Activated naive CD8-positive, alpha-beta T cell (primary cell): ENCODE measurements around the gene SPEF2.

ENCODE experiments used
- H3K27ac Mint-ChIP-seq: one replicate; pipeline ENCODE4 v1.8.0; 2021; ENCODE audit warnings: mixed read lengths
- H3K27me3 Mint-ChIP-seq: one replicate; pipeline ENCODE4 v1.8.0; 2021; ENCODE audit warnings: mixed read lengths
- H3K36me3 Mint-ChIP-seq: one replicate; pipeline ENCODE4 v1.8.0; 2021; ENCODE audit warnings: mixed read lengths
- H3K4me1 Mint-ChIP-seq: one replicate; pipeline ENCODE4 v1.8.0; 2021; ENCODE audit warnings: low read depth, mixed read lengths
- H3K4me3 Mint-ChIP-seq: one replicate; pipeline ENCODE4 v1.8.0; 2021; ENCODE audit warnings: mild to moderate bottlenecking, mixed read lengths
- H3K9me3 Mint-ChIP-seq: one replicate; pipeline ENCODE4 v1.8.0; 2021; ENCODE audit warnings: low read depth, mixed read lengths

The SPEF2 gene

DNA sequence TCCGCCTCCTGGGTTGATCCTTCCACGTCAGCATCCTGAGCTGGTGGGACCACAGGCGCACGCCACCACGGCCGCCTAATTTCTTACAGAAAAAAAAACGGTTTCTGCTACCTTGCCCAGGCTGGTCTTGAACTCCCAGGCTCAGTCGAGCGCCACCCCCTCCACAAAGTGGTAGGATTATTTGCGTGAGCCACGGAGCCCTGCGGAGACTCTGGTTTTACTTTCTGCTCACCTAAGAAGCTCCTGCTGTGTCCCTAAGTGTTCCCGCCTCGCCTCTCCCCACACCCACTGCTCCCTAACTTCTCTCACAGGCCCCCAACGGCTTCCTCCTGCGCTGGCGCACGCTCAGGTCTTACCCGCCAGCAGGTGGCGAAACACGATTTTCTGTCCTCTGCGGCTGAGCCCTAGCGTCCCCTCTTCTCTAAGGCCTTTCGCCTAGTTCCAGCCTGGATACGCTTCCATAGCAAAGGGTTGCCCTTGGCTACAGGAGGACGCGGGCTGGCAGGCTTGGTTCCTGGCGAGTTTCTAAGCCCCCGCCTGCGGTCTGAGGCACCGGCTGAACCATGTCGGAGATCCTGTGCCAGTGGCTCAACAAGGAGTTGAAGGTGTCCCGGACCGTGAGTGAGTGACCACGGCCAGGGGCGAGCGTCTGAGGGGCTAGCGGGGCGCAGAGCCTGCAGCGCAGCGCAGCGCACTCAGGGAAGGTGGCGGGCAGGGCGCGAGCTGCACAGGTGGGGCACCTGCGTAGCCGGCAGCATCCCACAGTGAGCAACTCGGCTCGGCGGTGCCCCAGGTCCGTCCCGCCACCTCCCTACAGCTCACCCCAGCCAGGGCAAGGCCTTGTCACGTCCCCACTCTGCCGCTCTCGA lies at the start of gene SPEF2:
Gene SPEF2, plus strand, starts transcription at position 429 of the 869 bp plus-strand sequence. Its CDS starts 135 bp downstream, at position 564.
- H3K36me3 Mint-ChIP-seq, result peaks cover 9% of the 10 kb centered on the region
- peaks cover 23% of the 10 kb centered on the region for H3K4me1 Mint-ChIP-seq
- H3K27ac Mint-ChIP-seq, result peak within 1 kb of the TSS; percentile 92
- H3K27me3 Mint-ChIP-seq, result no peaks in the 10 kb centered on the region
- peak within 1 kb of the TSS; percentile 93 for H3K4me3 Mint-ChIP-seq
- no peaks in the 10 kb centered on the region for H3K9me3 Mint-ChIP-seq

DNA sequence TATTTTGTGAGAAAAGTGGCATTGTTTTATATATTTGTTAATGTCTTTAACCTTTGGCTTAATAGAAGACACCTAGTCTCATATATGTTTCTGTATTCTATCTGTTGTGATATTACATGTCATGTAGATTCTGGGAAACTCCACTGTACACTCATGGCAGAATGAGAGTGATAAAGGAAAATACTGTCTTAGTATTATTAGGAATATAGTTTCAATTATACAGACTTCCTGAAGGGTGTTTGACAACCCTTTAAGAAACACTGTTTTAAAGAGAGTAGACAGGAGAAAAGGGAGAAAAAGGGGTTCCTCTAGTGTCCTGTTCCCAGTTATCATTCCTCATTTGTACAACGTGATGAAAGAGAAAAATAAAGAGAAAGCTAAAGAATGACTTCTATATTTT lies 42.1 kb upstream of the SPEF2 start:
- H3K27ac Mint-ChIP-seq, result no peak overlapping the region
- H3K36me3 Mint-ChIP-seq, result no peaks in the 10 kb centered on the region
- no peak overlapping the region for H3K4me3 Mint-ChIP-seq
- no peaks in the 10 kb centered on the region for H3K4me1 Mint-ChIP-seq
- H3K9me3 Mint-ChIP-seq, result peaks cover 6% of the 10 kb centered on the region
- H3K27me3 Mint-ChIP-seq, result peaks cover 18% of the 10 kb centered on the region

- H3K27ac Mint-ChIP-seq, result no peak overlapping the region
- no peaks in the 10 kb centered on the region for H3K4me1 Mint-ChIP-seq
- no peaks in the 10 kb centered on the region for H3K9me3 Mint-ChIP-seq
- peaks cover 21% of the 10 kb centered on the region for H3K27me3 Mint-ChIP-seq
- peaks cover 4% of the 10 kb centered on the region for H3K36me3 Mint-ChIP-seq
- H3K4me3 Mint-ChIP-seq, result no peak overlapping the region
Measured at GRCh38 chr5:35587419-35587818, 30.2 kb upstream of the SPEF2 start.

- Mint-ChIP-seq H3K9me3 (no peaks in the 10 kb centered on the region), H3K4me1 (no peaks in the 10 kb centered on the region), H3K4me3 (no peak overlapping the region)
Measured at GRCh38 chr5:35593338-35593737, 24.3 kb upstream of the SPEF2 start.

GRCh38 chr5:35598707-35599370 lies 18.8 kb upstream of the SPEF2 start:
- Mint-ChIP-seq H3K36me3 (peaks cover 13% of the 10 kb centered on the region), H3K4me1 (no peaks in the 10 kb centered on the region), H3K4me3 (no peak overlapping the region), H3K27me3 (peaks cover 13% of the 10 kb centered on the region), H3K9me3 (peaks cover 3% of the 10 kb centered on the region), H3K27ac (no peak overlapping the region)

More at GRCh38 chr5:35593338-35593737, 24.3 kb upstream of the SPEF2 start:
- Mint-ChIP-seq H3K27me3 (peaks cover 13% of the 10 kb centered on the region), H3K36me3 (peaks cover 9% of the 10 kb centered on the region), H3K27ac (no peak overlapping the region)

DNA sequence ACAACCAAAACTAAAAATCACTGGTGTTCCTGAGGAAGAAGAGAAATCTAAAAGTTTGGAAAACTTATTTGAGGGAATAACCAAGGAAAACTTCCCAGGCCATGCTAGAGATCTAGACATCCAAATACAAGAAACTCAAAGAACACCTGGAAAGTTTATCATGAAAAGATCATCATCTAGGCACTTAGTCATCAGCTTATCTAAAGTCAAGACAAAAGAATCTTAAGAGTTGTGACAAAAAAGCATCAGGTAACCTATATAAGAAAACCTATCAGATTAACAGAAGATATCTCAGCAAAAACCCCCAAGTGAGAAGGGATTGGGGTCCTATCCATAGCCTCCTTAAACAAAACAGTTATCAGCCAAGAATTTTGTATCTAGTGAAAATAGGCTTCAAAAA lies 17.1 kb upstream of the SPEF2 start:
- Mint-ChIP-seq H3K27ac (no peak overlapping the region), H3K27me3 (peaks cover 8% of the 10 kb centered on the region), H3K4me1 (no peaks in the 10 kb centered on the region), H3K36me3 (peaks cover 11% of the 10 kb centered on the region), H3K4me3 (no peak overlapping the region), H3K9me3 (peaks cover 5% of the 10 kb centered on the region)

- peaks cover 14% of the 10 kb centered on the region for H3K36me3 Mint-ChIP-seq
- peaks cover 8% of the 10 kb centered on the region for H3K9me3 Mint-ChIP-seq
- no peaks in the 10 kb centered on the region for H3K4me1 Mint-ChIP-seq
- H3K4me3 Mint-ChIP-seq, result no peak overlapping the region
- peaks cover 5% of the 10 kb centered on the region for H3K27me3 Mint-ChIP-seq
- H3K27ac Mint-ChIP-seq, result no peak overlapping the region
Measured at GRCh38 chr5:35608881-35609779, 8.5 kb upstream of the SPEF2 start.

DNA sequence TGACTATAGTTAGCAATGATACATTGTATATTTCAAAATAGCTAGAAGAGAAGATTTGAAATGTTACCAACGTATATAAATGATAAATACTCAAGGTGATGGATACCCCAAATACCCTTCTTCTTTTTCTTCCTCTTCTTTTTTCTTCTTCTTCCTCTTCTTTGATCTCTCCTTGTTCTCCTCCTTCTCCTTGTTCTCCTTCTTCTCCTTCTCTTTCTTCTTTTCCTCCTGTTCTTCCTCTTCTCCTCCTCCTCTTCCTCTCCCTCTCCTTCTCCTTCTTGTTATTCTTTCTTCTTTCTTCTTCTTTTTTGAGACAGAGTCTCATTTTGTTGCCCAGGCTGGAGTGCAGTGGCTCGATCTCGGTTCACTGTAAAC lies 616 bp upstream of the SPEF2 start:
- H3K9me3 Mint-ChIP-seq, result no peaks in the 10 kb centered on the region
- H3K27ac Mint-ChIP-seq, result peak overlapping the region; percentile 92

GRCh38 chr5:35618304-35618636 lies 607 bp downstream of the SPEF2 start:
- Mint-ChIP-seq H3K36me3 (peaks cover 8% of the 10 kb centered on the region), H3K4me1 (peaks cover 23% of the 10 kb centered on the region), H3K9me3 (no peaks in the 10 kb centered on the region), H3K27ac (peak overlapping the region; percentile 52), H3K27me3 (no peaks in the 10 kb centered on the region), H3K4me3 (peak overlapping the region; percentile 93)

More for the DNA sequence above, 616 bp upstream of the SPEF2 start:
- H3K27me3 Mint-ChIP-seq, result no peaks in the 10 kb centered on the region
- H3K36me3 Mint-ChIP-seq, result peaks cover 9% of the 10 kb centered on the region
- H3K4me3 Mint-ChIP-seq, result peak overlapping the region; percentile 93
- peaks cover 23% of the 10 kb centered on the region for H3K4me1 Mint-ChIP-seq

DNA sequence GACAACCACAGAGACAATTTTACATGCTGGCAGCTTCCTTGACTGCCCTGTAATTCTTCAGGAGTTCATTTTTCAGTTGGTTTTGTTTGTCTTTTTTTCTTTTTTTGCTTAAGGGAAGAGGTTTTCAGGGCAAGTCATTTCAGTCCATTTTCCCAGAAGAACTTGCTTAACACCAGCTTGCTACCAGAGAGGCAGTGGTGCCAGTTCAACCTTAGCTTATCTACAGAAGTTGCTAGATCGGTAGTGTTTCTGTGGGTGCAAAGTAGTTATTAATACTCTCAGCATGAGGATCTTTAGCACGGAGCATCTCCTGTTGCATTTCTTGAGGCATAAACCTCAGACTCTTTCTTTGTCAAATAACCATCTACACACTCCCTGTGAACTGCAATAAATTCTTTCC lies 1.1 kb downstream of the SPEF2 start:
- Mint-ChIP-seq H3K27me3 (no peaks in the 10 kb centered on the region), H3K4me1 (peaks cover 23% of the 10 kb centered on the region), H3K27ac (no peak overlapping the region), H3K36me3 (peaks cover 3% of the 10 kb centered on the region), H3K4me3 (peak overlapping the region; percentile 93), H3K9me3 (no peaks in the 10 kb centered on the region)

GRCh38 chr5:35622974-35623373 lies 5.3 kb downstream of the SPEF2 start:
- Mint-ChIP-seq H3K9me3 (no peaks in the 10 kb centered on the region), H3K4me1 (peaks cover 16% of the 10 kb centered on the region), H3K27me3 (no peaks in the 10 kb centered on the region), H3K4me3 (no peak overlapping the region), H3K36me3 (no peaks in the 10 kb centered on the region), H3K27ac (no peak overlapping the region)

GRCh38 chr5:35623991-35624390 lies 6.3 kb downstream of the SPEF2 start:
- Mint-ChIP-seq H3K36me3 (peaks cover 4% of the 10 kb centered on the region), H3K4me3 (no peak overlapping the region), H3K9me3 (no peaks in the 10 kb centered on the region), H3K4me1 (peaks cover 7% of the 10 kb centered on the region), H3K27me3 (no peaks in the 10 kb centered on the region), H3K27ac (no peak overlapping the region)

- H3K4me3 Mint-ChIP-seq, result no peak overlapping the region
- peaks cover 6% of the 10 kb centered on the region for H3K4me1 Mint-ChIP-seq
- H3K27ac Mint-ChIP-seq, result peak overlapping the region; percentile 7
- H3K27me3 Mint-ChIP-seq, result no peaks in the 10 kb centered on the region
- no peaks in the 10 kb centered on the region for H3K9me3 Mint-ChIP-seq
- H3K36me3 Mint-ChIP-seq, result peaks cover 16% of the 10 kb centered on the region
Measured at GRCh38 chr5:35626108-35626507, 8.4 kb downstream of the SPEF2 start.

DNA sequence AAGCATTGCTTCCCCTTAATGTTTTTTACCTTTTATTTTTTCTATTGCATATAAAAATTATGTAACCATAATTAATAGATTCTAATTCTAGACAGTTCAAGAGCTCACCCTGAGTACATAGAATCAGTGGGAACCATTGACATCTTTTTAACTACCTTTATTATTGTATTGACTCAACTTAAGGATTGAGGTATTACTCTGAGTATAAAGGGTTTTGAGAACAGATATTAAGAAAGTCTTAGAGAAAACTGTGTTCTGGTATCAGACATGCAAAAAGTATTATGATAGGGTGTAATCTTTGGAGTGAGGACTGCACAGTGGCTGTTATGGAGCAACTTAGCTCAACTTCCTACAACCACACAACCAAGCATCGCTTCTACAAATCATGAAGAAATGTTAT lies 8.9 kb downstream of the SPEF2 start:
- H3K9me3 Mint-ChIP-seq, result no peaks in the 10 kb centered on the region
- peaks cover 6% of the 10 kb centered on the region for H3K4me1 Mint-ChIP-seq
- H3K27ac Mint-ChIP-seq, result no peak overlapping the region
- H3K27me3 Mint-ChIP-seq, result no peaks in the 10 kb centered on the region
- H3K36me3 Mint-ChIP-seq, result peaks cover 21% of the 10 kb centered on the region
- H3K4me3 Mint-ChIP-seq, result no peak overlapping the region

GRCh38 chr5:35634326-35634725 lies 16.7 kb downstream of the SPEF2 start:
- no peak overlapping the region for H3K27ac Mint-ChIP-seq
- no peaks in the 10 kb centered on the region for H3K27me3 Mint-ChIP-seq
- H3K4me3 Mint-ChIP-seq, result no peak overlapping the region
- peaks cover 14% of the 10 kb centered on the region for H3K9me3 Mint-ChIP-seq
- no peaks in the 10 kb centered on the region for H3K4me1 Mint-ChIP-seq
- H3K36me3 Mint-ChIP-seq, result peaks cover 59% of the 10 kb centered on the region
